Choroid plexus epithelial cell (primary cell): ENCODE measurements around the gene NFATC2IP.

Source experiments
- DNase-seq: peaks from one replicate; pipeline ENCODE4 v3.0.0-alpha.2; 2010; ENCODE audit warnings: low read depth
- H3K4me3 ChIP-seq: 2 replicates; pipeline ENCODE4 v1.5.1; 2011; ENCODE audit warnings: low read depth, mild to moderate bottlenecking, control low read depth, low read length, moderate library complexity
- CTCF ChIP-seq: conservative IDR thresholded peaks from 2 replicates; pipeline ENCODE4 v1.5.1; 2011; ENCODE audit warnings: low read depth, mild to moderate bottlenecking, control low read depth, inconsistent platforms, low read length, moderate library complexity

NFATC2IP gene

GRCh38 chr16:28986492-28986891 is 35.8 kb downstream of the NFATC2IP start:
- H3K4me3 ChIP-seq: no peak overlapping the region
- DNase-seq: no peak
- TF ChIP-seq CTCF: no peak

- no peak for TF ChIP-seq CTCF
- no peak overlapping the region for H3K4me3 ChIP-seq
- no peak for DNase-seq
Observed at GRCh38 chr16:28987170-28987853, 36.6 kb downstream of the NFATC2IP start.

- TF ChIP-seq CTCF: no peak
- DNase-seq: no peak
- no peak overlapping the region for H3K4me3 ChIP-seq
Observed at GRCh38 chr16:28989363-28989762, 38.6 kb downstream of the NFATC2IP start.

- DNase-seq: no peak
- TF ChIP-seq CTCF: no peak
- H3K4me3 ChIP-seq: no peak overlapping the region
Observed at GRCh38 chr16:28990375-28991040, 39.8 kb downstream of the NFATC2IP start.

GRCh38 chr16:28991687-28992086 is 41.0 kb downstream of the NFATC2IP start:
- no peak for DNase-seq
- TF ChIP-seq CTCF: no peak
- H3K4me3 ChIP-seq: no peak overlapping the region

- H3K4me3 ChIP-seq: no peak overlapping the region
- no peak for DNase-seq
- TF ChIP-seq CTCF: no peak
Observed at GRCh38 chr16:28992496-28992895, 41.8 kb downstream of the NFATC2IP start.

- no peak overlapping the region for H3K4me3 ChIP-seq
- no peak for DNase-seq
- no peak for TF ChIP-seq CTCF
Observed at GRCh38 chr16:28998837-28999236, 48.1 kb downstream of the NFATC2IP start.
